Liver (tissue), 9 donors: Measurements from ENCODE around the gene PCDHGA3. TPM values are rescaled to one million over a fixed set of nuclear protein-coding genes. Genes with fewer than 3 reads are reported as not detected.
"Not testable (repeated sequence)": the region's sequence is repeated elsewhere in the genome, so short reads cannot be mapped to it uniquely, and the experiment has no call there.

ENCODE experiments used
- DNase-seq: peaks from one replicate; pipeline ENCODE4 v3.0.0-alpha.2; 2017; ENCODE audit warnings: low spot score
- H3K27ac ChIP-seq, 2 donors: one replicate each; pipeline ENCODE4 v1.7.0; 2013; ENCODE audit warnings: inconsistent platforms in 2 of 2, low read length in 2 of 2, control low read depth in 1 of 2, low read depth in 1 of 2, mild to moderate bottlenecking in 1 of 2
- H3K27me3 ChIP-seq, 4 donors: one replicate each; pipeline versions ENCODE4 v1.6.1 to v1.7.0; 2013; ENCODE audit warnings: low read length in 3 of 4, inconsistent platforms in 1 of 4, mild to moderate bottlenecking in 1 of 4, moderate library complexity in 1 of 4; ENCODE audit not compliant: control insufficient read depth in 4 of 4, insufficient read depth in 4 of 4
- H3K36me3 ChIP-seq, 4 donors: one replicate each; pipeline versions ENCODE4 v1.6.1 to v1.7.0; 2013; ENCODE audit warnings: low read length in 3 of 4, mild to moderate bottlenecking in 3 of 4, low read depth in 1 of 4, moderate library complexity in 1 of 4; ENCODE audit not compliant: control insufficient read depth in 4 of 4, insufficient read depth in 3 of 4
- H3K4me1 ChIP-seq, 4 donors: one replicate each; pipeline versions ENCODE4 v1.6.1 to v1.7.0; 2013; ENCODE audit warnings: low read length in 3 of 4, mild to moderate bottlenecking in 3 of 4, moderate library complexity in 1 of 4; ENCODE audit not compliant: control insufficient read depth in 4 of 4, insufficient read depth in 4 of 4
- H3K4me3 ChIP-seq, 3 donors: one replicate each; pipeline versions ENCODE4 v1.6.1 to v1.7.0; 2013; ENCODE audit warnings: low read length in 3 of 3, control low read depth in 1 of 3, low read depth in 1 of 3, mild to moderate bottlenecking in 1 of 3
- H3K9ac ChIP-seq, 2 donors: one replicate each; pipeline ENCODE4 v1.7.0; 2013; ENCODE audit warnings: low read length in 2 of 2, mild to moderate bottlenecking in 2 of 2, moderate library complexity in 2 of 2, control low read depth in 1 of 2, low read depth in 1 of 2
- H3K9me3 ChIP-seq, 4 donors: one replicate each; pipeline versions ENCODE4 v1.6.1 to v1.7.0; 2013; ENCODE audit warnings: low read length in 3 of 4; ENCODE audit not compliant: control insufficient read depth in 4 of 4
- CTCF ChIP-seq: fragments of 150-350 bp; IDR thresholded peaks from 2 replicates; pipeline ENCODE4 v1.5.1; 2017; ENCODE audit warnings: improper control_type of control experiment, low read depth, low read length; ENCODE audit not compliant: missing input control
- EGR1 ChIP-seq, 2 donors: IDR thresholded peaks; 2 replicates each; pipeline ENCODE4 v1.6.1; 2016 to 2018; ENCODE audit warnings: antibody characterized with exemption in 2 of 2, low read depth in 2 of 2
- FOXA1 ChIP-seq: IDR thresholded peaks from 2 replicates; pipeline ENCODE4 v1.6.1; 2016; ENCODE audit warnings: antibody characterized with exemption
- HNF4A ChIP-seq, 2 donors: conservative IDR thresholded peaks; 2 replicates each; pipeline ENCODE4 v1.6.1; 2016; ENCODE audit warnings: antibody characterized with exemption in 2 of 2, mild to moderate bottlenecking in 2 of 2
- HNF4G ChIP-seq: IDR thresholded peaks from 2 replicates; pipeline ENCODE4 v1.6.1; 2016; ENCODE audit warnings: antibody characterized with exemption
- NR2F2 ChIP-seq: IDR thresholded peaks from 2 replicates; pipeline ENCODE4 v1.6.1; 2016; ENCODE audit warnings: antibody characterized with exemption
- RAD21 ChIP-seq, 2 donors: IDR thresholded peaks; 2 replicates each; pipeline ENCODE4 v1.6.1; 2016; ENCODE audit warnings: antibody characterized with exemption in 2 of 2, mild to moderate bottlenecking in 2 of 2
- RXRA ChIP-seq, 2 donors: IDR thresholded peaks; 2 replicates each; pipeline ENCODE4 v1.6.1; 2017 to 2018; ENCODE audit warnings: antibody characterized with exemption in 2 of 2, mild to moderate bottlenecking in 1 of 2
- SP1 ChIP-seq: IDR thresholded peaks from 2 replicates; pipeline ENCODE4 v1.6.1; 2018; ENCODE audit warnings: antibody characterized with exemption, mild to moderate bottlenecking
- TAF1 ChIP-seq: conservative IDR thresholded peaks from 2 replicates; pipeline ENCODE4 v1.6.1; 2016; ENCODE audit warnings: antibody characterized with exemption, mild to moderate bottlenecking
- YY1 ChIP-seq: IDR thresholded peaks from 2 replicates; pipeline ENCODE4 v1.6.1; 2016; ENCODE audit warnings: antibody characterized with exemption, mild to moderate bottlenecking
- WGBS: extraction: QIAGEN DNeasy Blood & Tissue Kit; methylation state at CpG from one replicate; pipeline ENCODE4 v1.1.7; 2013; 5-methylcytosine and 5-hydroxymethylcytosine counted together
- polyA plus RNA-seq, 2 donors: library from polyadenylated mRNA; stranded (reverse) in 1 of 2; unstranded in 1 of 2; fragments of 200-250 nt in 1 of 2; fragments of >200 nt in 1 of 2; fragmentation: Nextera tagmentation in 1 of 2; extraction: Ambion mirVana in 1 of 2; gene quantifications; one replicate each; pipeline versions ENCODE4 v1.2.1 to v1.2.3, GENCODE V29; 2013 to 2015
- total RNA-seq, 2 donors: library from RNA; depleted of rRNA; stranded (reverse); fragments of >200 nt; gene quantifications; one replicate each; pipeline ENCODE4 v1.2.3, GENCODE V29; 2014
- TF ChIP-seq, protein P1 (sequence below): IDR thresholded peaks from 2 replicates; pipeline ENCODE4 v1.6.1; 2016; ENCODE audit warnings: antibody characterized with exemption
- TF ChIP-seq, protein P2 (sequence below): IDR thresholded peaks from 2 replicates; pipeline ENCODE4 v1.6.1; 2016; ENCODE audit warnings: antibody characterized with exemption
- donor health status: healthy.
- donor health status: healthy.
- donor health status: healthy.
- donor health status: healthy.
- donor health status: healthy.

Gene PCDHGA3
- total and polyA plus RNA-seq, 4 donors, result 0.09 to 0.59 (median 0.29) TPM

DNA sequence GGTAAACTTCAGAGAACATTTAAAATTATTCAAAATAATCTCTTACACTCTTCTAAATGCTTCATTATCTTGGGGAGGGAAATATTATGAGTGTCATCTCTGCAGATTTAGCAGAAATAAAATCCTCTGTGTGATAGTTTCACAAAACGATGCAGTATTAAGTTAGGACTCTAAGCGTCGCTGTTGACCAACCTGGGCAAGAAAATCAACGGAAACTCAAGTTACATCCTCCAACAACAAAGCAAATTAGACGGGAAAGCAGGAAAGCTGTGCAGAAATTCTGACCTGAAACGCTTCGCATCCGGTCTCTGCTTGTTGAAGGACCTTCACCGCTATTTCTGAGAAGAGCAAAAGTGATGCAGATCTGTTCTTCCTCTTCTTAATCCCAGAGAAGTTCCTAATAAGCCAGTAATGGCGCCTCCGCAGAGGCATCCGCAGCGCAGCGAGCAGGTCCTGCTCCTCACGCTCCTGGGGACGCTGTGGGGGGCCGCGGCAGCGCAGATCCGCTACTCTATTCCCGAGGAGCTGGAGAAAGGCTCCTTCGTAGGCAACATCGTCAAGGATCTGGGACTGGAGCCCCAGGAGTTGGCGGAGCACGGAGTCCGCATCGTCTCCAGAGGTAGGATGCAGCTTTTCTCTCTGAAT, 30.2 kb downstream of the PCDHGA3 start, which contains the start of gene PCDHGA6:
TSS of gene PCDHGA6 (plus strand) at position 219 of the 645 bp plus-strand sequence. CDS start at position 412, 193 bp downstream.
- Histone ChIP-seq H3K9me3 (peaks cover 37 to 83% (median 56%) of the 10 kb centered on the region in 4 donors), H3K4me3 (peak within 1 kb of the TSS in 2 of 3 donors; percentile 23 to 46), H3K36me3 (no peaks in the 10 kb centered on the region), H3K27me3 (peaks cover 0 to 5% (median 0%) of the 10 kb centered on the region in 4 donors), H3K4me1 (no peaks in the 10 kb centered on the region), H3K9ac (no peak within 1 kb of the TSS), H3K27ac (no peak within 1 kb of the TSS)
- no peak for DNase-seq
- WGBS, result 20% methylated on average over 27 of the region's 27 CpGs
- TF ChIP-seq CTCF (peak; percentile 13), YY1 (no peak), RAD21 (IDR thresholded peaks at IDR 0.05) (peak; percentile 9 to 22)

DNA sequence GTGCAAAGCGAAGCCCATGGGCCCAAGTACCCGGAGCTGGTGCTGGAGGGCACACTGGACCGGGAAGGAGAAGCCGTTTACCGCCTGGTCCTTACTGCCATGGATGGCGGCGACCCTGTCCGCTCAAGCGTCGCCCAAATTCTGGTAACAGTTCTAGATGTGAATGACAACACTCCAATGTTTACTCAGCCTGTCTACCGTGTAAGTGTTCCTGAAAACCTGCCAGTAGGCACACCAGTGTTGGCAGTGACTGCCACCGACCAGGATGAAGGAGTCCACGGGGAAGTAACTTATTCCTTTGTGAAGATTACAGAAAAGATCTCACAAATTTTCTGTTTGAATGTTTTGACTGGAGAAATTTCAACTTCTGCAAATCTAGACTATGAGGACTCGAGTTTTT, 31.0 kb downstream of the PCDHGA3 start:
- H3K27me3 ChIP-seq, result peaks cover 0 to 5% (median 0%) of the 10 kb centered on the region in 4 donors
- H3K4me3 ChIP-seq, result peak overlapping the region in 1 of 3 donors; percentile 41
- no peaks in the 10 kb centered on the region for H3K4me1 ChIP-seq
- no peaks in the 10 kb centered on the region for H3K36me3 ChIP-seq
- H3K27ac ChIP-seq, result no peak overlapping the region
- TF ChIP-seq TAF1, result no peak
- TF ChIP-seq FOXA1, result no peak
- no peak overlapping the region for H3K9ac ChIP-seq
- DNase-seq, result no peak
- H3K9me3 ChIP-seq, result peaks cover 37 to 78% (median 56%) of the 10 kb centered on the region in 4 donors
- WGBS, result 46% methylated on average over 14 of the region's 14 CpGs

DNA sequence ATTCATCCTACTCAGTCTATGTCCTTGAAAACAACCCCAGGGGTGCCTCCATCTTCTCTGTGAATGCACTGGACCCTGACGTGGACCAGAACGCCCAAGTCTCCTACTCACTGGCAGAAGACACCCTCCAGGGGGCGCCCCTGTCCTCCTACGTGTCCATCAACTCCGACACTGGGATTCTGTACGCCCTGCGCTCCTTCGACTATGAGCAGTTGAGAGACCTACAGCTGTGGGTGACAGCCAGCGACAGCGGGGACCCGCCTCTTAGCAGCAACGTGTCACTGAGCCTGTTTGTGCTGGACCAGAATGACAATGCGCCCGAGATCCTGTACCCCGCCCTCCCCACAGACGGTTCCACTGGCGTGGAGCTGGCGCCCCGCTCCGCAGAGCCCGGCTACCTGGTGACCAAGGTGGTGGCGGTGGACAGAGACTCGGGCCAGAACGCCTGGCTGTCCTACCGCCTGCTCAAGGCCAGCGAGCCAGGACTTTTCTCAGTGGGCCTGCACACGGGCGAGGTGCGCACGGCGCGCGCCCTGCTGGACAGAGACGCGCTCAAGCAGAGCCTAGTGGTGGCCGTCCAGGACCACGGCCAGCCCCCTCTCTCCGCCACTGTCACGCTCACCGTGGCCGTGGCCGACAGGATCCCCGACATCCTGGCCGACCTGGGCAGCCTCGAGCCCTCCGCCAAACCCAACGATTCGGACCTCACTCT, 32.0 kb downstream of the PCDHGA3 start:
- Histone ChIP-seq H3K9me3 (peaks cover 34 to 75% (median 51%) of the 10 kb centered on the region in 4 donors), H3K4me3 (peak overlapping the region in 2 of 3 donors; percentile 5 to 41)
- H3K9ac ChIP-seq, H3K27me3 ChIP-seq, DNase-seq, H3K4me1 ChIP-seq, H3K36me3 ChIP-seq, H3K27ac ChIP-seq: not testable (repeated sequence)
- 47% methylated on average over 43 of the region's 48 CpGs for WGBS

DNA sequence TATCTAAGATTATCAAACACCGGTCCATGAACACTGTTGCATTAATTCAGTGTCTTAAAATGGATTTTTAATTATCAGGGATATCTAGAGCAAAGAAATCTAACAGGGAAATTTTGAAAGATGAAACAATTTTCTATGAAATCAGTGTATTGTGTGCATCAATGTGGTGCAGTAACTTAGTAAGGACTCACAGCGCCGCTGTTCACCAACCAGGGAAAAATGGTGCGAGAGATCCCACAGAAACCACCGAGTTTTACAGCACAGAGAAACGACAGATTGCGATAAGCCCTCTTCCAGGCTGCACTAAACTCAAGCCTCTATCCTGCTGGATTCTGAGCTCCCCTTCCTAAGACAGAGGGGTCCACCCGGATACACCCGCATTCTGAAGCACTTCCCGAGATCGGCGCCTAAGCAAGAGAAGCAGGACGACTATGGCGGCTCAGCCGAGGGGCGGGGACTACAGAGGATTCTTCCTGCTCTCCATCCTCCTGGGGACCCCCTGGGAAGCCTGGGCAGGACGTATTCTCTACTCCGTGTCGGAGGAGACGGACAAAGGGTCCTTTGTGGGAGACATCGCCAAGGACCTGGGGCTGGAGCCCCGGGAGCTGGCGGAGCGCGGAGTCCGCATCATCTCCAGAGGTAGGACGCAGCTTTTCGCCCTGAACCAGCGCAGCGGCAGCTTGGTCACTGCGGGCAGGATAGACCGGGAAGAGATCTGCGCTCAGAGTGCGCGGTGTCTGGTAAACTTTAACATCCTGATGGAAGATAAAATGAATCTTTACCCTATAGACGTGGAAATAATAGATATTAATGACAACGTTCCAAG, 39.1 kb downstream of the PCDHGA3 start, which contains the start of gene PCDHGA7:
TSS of gene PCDHGA7 (plus strand) at position 274 of the 826 bp plus-strand sequence. CDS start at position 432, 158 bp downstream.
- Histone ChIP-seq H3K4me1 (no peaks in the 10 kb centered on the region), H3K36me3 (no peaks in the 10 kb centered on the region), H3K9ac (no peak within 1 kb of the TSS), H3K27ac (no peak within 1 kb of the TSS), H3K9me3 (peaks cover 21 to 67% (median 33%) of the 10 kb centered on the region in 4 donors), H3K27me3 (peaks cover 0 to 6% (median 0%) of the 10 kb centered on the region in 4 donors), H3K4me3 (peak within 1 kb of the TSS; percentile 1 to 69 (median 63))
- WGBS, result 16% methylated on average over 37 of the region's 37 CpGs
- no peak for DNase-seq
- no peak for TF ChIP-seq YY1
- no peak for TF ChIP-seq FOXA1
- no peak for TF ChIP-seq CTCF
- TF ChIP-seq, protein P1, sequence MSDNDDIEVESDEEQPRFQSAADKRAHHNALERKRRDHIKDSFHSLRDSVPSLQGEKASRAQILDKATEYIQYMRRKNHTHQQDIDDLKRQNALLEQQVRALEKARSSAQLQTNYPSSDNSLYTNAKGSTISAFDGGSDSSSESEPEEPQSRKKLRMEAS, result no peak
- TF ChIP-seq EGR1 (IDR thresholded peaks at IDR 0.05; ENCODE audit: low read depth in 2 of 2), result no peak
- TF ChIP-seq TAF1, result no peak
- no peak for TF ChIP-seq RAD21 (IDR thresholded peaks at IDR 0.05)
- TF ChIP-seq NR2F2, result no peak
- no peak for TF ChIP-seq RXRA (IDR thresholded peaks at IDR 0.05)
- TF ChIP-seq, protein P2, sequence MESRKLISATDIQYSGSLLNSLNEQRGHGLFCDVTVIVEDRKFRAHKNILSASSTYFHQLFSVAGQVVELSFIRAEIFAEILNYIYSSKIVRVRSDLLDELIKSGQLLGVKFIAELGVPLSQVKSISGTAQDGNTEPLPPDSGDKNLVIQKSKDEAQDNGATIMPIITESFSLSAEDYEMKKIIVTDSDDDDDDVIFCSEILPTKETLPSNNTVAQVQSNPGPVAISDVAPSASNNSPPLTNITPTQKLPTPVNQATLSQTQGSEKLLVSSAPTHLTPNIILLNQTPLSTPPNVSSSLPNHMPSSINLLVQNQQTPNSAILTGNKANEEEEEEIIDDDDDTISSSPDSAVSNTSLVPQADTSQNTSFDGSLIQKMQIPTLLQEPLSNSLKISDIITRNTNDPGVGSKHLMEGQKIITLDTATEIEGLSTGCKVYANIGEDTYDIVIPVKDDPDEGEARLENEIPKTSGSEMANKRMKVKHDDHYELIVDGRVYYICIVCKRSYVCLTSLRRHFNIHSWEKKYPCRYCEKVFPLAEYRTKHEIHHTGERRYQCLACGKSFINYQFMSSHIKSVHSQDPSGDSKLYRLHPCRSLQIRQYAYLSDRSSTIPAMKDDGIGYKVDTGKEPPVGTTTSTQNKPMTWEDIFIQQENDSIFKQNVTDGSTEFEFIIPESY, result no peak
- TF ChIP-seq SP1, result no peak
- TF ChIP-seq HNF4G, result no peak
- TF ChIP-seq HNF4A (conservative IDR thresholded peaks at IDR 0.05), result no peak
